ENCODE results near the gene PMS1.
"Not testable (repeated sequence)": the region's sequence is repeated elsewhere in the genome, so short reads cannot be mapped to it uniquely, and the experiment has no call there.

The PMS1 gene

GRCh38 chr2:189866296-189866695, 82.0 kb downstream of the PMS1 start:
- no peak for DNase-seq

DNA sequence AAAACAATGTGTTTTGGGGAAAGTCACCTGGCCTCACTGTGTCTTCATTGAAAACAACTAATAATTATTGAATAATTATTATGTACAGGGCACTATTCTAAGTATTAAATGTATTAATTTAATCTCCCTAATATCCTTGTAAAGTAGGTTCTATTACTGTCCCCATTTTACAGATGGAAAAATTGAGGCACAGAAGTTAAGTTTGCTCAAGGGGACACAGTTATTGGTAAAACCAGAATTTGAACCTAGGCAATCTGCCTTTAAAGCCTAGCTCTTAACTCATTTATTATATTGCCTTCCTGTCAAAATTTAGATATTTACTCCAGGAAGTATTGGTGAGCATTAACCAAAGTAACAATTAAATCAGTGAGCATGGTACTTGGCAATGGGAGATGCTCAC, 84.6 kb downstream of the PMS1 start:
- DNase-seq: no peak

DNA sequence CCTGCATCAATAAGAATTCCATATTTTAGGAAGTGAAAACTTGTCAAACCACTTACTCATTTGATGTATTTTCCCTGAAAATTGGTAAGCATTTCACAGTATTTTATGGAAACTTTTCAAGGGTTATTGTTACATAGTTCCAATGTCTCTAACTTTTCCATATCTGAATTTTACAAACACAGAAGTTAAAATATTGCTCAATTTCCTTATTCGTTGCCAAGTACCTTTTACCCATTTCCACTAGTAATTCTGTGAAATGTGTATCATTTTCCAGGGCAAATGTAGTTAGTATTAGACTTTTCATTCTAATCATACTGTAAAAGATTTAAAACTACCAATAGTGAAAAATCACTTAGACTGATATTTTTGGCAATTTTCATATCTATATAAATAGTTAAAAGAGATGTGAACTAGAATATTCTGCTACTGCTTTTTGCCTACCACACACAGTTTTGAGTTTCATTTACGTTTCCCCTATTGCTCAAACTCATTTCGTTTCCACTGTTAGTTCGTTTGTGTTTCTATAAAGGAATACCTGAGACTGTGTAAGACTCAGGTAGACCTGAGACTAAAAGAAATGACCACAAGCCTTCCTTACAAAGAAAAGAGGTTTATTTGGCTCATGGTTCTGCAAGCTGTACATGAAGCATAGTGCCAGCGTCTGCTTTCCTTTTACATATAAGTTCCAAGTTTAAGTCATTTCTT, 86.3 kb downstream of the PMS1 start:
- DNase-seq: no peak

GRCh38 chr2:189873696-189874095, 89.4 kb downstream of the PMS1 start:
- DNase-seq: no peak

DNA sequence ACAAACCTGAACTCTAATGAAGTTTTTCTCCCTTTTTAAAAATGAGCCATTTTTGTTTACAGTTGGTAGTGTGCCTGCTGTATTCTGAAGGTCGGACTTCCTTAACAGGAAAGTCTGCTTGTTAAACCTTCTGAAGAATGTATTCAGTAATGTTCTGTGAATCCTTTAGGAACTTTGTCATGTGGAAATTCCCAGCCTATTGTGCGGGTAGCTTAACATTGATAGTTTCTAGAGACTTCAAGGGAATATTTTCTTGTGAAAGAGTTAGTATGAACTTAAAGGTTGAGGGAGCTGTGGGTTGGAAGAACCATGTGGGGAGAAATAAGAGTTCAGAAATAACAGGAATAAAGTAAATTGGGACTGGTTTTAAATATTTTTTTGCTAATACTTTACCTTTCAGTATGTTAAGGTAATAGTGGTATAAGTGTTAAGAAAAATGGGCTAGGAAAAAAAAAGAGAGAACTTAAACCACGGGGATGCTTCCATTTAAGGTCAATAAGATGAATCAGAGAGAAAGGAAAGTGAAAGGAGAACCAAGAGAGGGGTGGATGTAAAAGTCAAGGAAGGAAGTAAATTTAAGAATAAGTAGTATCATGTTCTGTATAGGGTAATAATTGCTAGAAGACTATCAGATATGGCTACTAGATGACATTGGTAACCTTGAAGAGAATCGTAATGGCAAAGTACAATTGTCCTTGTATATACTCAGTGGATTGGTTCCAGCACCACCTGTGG, 90.5 kb downstream of the PMS1 start:
- DNase-seq: no peak

- no peak for DNase-seq
Observed at GRCh38 chr2:189876271-189876670, 92.0 kb downstream of the PMS1 start.

GRCh38 chr2:189879716-189880081, 95.4 kb downstream of the PMS1 start:
- DNase-seq: no peak

GRCh38 chr2:189880429-189880828, 96.2 kb downstream of the PMS1 start:
- DNase-seq: no peak

GRCh38 chr2:189880832-189881492, 96.7 kb downstream of the PMS1 start:
- DNase-seq: no peak

GRCh38 chr2:189885368-189885767, 101.1 kb downstream of the PMS1 start:
- no peak for DNase-seq

- not testable (repeated sequence) for DNase-seq
Observed at GRCh38 chr2:189892546-189893294, 108.5 kb downstream of the PMS1 start.

GRCh38 chr2:189896809-189897208, 112.6 kb downstream of the PMS1 start:
- no peak for DNase-seq

DNA sequence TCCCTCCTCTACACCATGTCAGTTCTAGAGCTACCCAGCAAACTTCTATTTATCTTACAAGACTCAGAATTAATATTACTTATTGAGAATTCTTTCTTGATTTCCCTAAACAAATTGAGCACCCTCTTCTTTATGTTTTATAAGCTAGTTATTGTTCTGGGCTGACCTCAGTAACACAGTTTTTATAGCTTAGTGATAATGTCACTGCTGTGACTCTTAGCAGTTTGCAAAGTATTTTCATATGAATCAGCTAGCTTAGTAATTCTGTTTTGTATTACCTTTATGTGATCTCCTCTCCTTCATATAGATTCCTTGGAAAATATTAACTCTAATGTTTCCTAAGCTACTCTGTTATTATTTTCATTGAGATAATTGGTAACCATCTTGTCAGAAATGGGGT, 114.9 kb downstream of the PMS1 start:
- no peak for DNase-seq

DNA sequence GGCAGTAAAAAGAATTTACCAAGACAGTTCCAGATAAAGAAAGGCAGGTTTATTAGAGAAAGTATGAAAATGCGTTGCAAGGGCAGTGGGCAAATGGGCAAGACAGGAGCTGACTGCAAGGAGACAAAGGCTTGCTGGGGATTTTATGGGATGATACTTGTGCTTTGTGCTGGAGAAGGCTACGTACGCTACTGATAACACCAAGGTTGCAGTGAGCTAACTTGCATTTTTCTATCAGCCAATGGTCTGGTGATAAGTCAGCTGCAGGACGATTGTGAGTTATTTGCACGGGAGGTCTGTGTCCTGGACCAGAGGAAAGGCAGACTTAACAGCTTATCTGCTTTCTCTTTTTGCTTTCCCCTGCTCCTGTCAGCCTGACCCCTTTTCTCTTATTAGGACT, 116.5 kb downstream of the PMS1 start:
- no peak for DNase-seq

DNA sequence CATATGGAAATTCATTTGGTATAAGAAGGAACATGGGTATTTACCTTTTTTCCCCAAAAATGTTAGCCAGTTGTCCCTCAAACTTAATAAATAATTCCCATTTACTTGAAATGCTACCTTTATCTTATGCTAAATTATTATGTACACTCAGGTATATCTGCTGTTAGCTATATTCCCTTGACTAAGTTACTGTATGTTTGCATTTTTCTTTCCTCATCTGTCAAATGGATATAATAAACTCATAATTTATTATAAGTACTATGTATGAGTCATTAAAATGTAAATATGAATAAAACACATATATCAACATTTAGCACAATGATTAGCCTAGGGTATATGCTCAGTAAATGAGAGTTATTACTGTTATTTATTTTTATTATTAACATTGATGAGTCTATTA, 117.4 kb downstream of the PMS1 start:
- no peak for DNase-seq

DNA sequence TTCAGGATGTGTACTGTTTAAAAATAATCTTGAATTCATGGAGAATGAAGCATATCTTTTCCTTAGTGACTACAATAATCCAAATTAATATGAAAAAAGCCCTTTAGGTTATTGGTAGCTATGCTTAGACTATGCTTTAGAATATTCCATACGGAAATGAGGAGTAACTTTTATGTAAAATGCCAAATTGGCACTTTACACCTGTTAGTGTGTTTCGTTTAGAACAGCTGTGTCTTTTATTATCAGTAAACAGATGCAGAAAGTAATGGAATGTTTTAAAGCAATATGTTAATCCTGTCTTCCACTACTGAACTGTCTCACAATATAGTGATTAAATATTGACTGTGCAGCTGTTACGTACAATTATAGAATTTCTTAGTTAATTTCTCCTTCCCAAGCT, 129.6 kb downstream of the PMS1 start:
- DNase-seq: no peak

GRCh38 chr2:189916651-189917050, 132.4 kb downstream of the PMS1 start:
- DNase-seq: no peak

Measured in NCI-H1105 treated with DMSO at 0.1 percent for 48 hours (cell line).